ENCODE results near the gene PDE3B. TPM values are rescaled to one million over a fixed set of nuclear protein-coding genes. Genes with fewer than 3 reads are reported as not detected.
"Not testable (repeated sequence)": the region's sequence is repeated elsewhere in the genome, so short reads cannot be mapped to it uniquely, and the experiment has no call there.

PDE3B gene
- total and polyA plus RNA-seq, 2 of the 8 experiments (the other 6 are each of a cell fraction or from before 2014, with no cell fraction given): 2.7 to 10.9 TPM

GRCh38 chr11:14863775-14864174, 220.2 kb downstream of the PDE3B start:
- H3K4me2 ChIP-seq (ENCODE audit: insufficient read depth in 1 of 2, low read depth in 2 of 2, low read length in 2 of 2); H3K14ac ChIP-seq (ENCODE audit: insufficient read length); H3K79me2 ChIP-seq (ENCODE audit: control insufficient read depth in 1 of 2, insufficient read depth in 2 of 2, low read length in 2 of 2); H4K5ac ChIP-seq (ENCODE audit: insufficient read length, low read depth, low read length); H3K56ac ChIP-seq (replicated peaks; ENCODE audit: insufficient read length, low read depth, low read length); H4K91ac ChIP-seq (replicated peaks; ENCODE audit: insufficient read length, low read length); H3K23me2 ChIP-seq (ENCODE audit: low read depth, low read length); H2BK120ac ChIP-seq (replicated peaks; ENCODE audit: low read depth, low read length); H2BK15ac ChIP-seq (ENCODE audit: low read length); H2BK12ac ChIP-seq (ENCODE audit: low read depth, low read length); H3K9ac ChIP-seq (replicated peaks in 1 of 4; ENCODE audit: extremely low read depth in 1 of 4, low read depth in 3 of 4, low read length in 3 of 4); H3K4ac ChIP-seq (replicated peaks; ENCODE audit: insufficient read length, low read depth, low read length); H2AK5ac ChIP-seq (ENCODE audit: low read depth, low read length); H2BK5ac ChIP-seq (ENCODE audit: low read depth, low read length); H3K27me3 ChIP-seq (replicated peaks in 1 of 4; ENCODE audit: control insufficient read depth in 3 of 4, extremely low read depth in 1 of 4, insufficient read depth in 3 of 4, low read length in 3 of 4); DNase-seq (ENCODE audit: low read depth in 1 of 2, low spot score in 2 of 2); H3K4me1 ChIP-seq (replicated peaks in 1 of 4; ENCODE audit: control insufficient read depth in 3 of 4, insufficient read depth in 4 of 4, low read length in 3 of 4); H4K20me1 ChIP-seq (replicated peaks in 1 of 2; ENCODE audit: control insufficient read depth in 1 of 2, insufficient read depth in 2 of 2, low read length in 2 of 2); H3K18ac ChIP-seq (ENCODE audit: extremely low read depth, low read length); H3K4me3 ChIP-seq (ENCODE audit: extremely low read depth in 1 of 4, insufficient read depth in 2 of 4, low read depth in 3 of 4, low read length in 4 of 4); H2BK20ac ChIP-seq (ENCODE audit: low read length); H3K27ac ChIP-seq (ENCODE audit: low read depth, low read length); H3K23ac ChIP-seq (ENCODE audit: insufficient read length); POLR2A ChIA-PET (ENCODE audit: partially characterized antibody); H2AFZ ChIP-seq (ENCODE audit: low read length); H3K79me1 ChIP-seq (ENCODE audit: low read depth, low read length); H3K9me3 ChIP-seq (ENCODE audit: insufficient read depth in 2 of 2, low read depth in 1 of 2, low read length in 1 of 2); FAIRE-seq; H3K36me3 ChIP-seq (ENCODE audit: control insufficient read depth in 2 of 4, insufficient read depth in 4 of 4, low read length in 3 of 4); H4K8ac ChIP-seq (ENCODE audit: extremely low read depth, insufficient read depth, low read length): not testable (repeated sequence)
- CTCF ChIA-PET (ENCODE audit: partially characterized antibody): interaction anchor here (0.7 kb wide), 1 partner anchor 13 kb away, joined by 5 read pairs; no protein-coding TSS in a partner anchor
- 96% methylated on average over 4 of the region's 4 CpGs; no CpG with 5 or more reads in 1 of the 2 experiments for WGBS, 2 experiments (ENCODE audit: extremely low coverage in 1 of 2, insufficient coverage in 1 of 2, insufficient read length in 1 of 2, insufficient replicate concordance in 2 of 2, low coverage in 1 of 2, low lambda C conversion rate in 2 of 2, missing lambda C conversion rate in 1 of 2)

Measured in H1 (cell line).